ENCODE data around the gene CNTNAP4. TPM values are rescaled to one million over a fixed set of nuclear protein-coding genes. Genes with fewer than 3 reads are reported as not detected.

Gene CNTNAP4
- total and polyA plus RNA-seq, 2 of the 13 experiments (the other 11 are each of a cell fraction or from before 2014, with no cell fraction given): not detected

DNA sequence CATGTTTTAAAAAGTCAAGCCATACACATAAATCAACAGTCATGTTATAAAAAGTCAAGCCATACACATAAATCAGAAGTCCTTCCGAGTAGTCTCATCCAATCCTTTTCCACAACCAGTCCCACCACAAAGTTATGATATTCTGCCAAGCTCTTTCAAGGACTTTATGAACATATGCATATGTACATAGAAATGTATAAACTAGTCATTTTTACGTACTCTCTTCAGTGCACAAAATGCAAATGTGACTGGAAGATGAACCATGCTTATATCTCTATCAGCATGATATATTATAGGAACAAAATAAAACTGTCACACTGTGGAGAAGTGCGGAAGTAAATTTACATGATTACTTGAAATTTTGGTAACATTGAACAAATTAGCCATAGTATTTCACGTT is 200.9 kb downstream of the CNTNAP4 start (continued):
- TF ChIP-seq RFX5 (IDR thresholded peaks at IDR 0.05; ENCODE audit: low read depth, low read length) (no peak), AKAP8 (CRISPR knock-in tag; IDR thresholded peaks at IDR 0.05) (no peak), ZFP90 (CRISPR knock-in tag; IDR thresholded peaks at IDR 0.05; ENCODE audit: borderline replicate concordance) (no peak)

- Histone ChIP-seq H3K79me2 (ENCODE audit: insufficient read depth, low read length) (no peaks in the 10 kb centered on the region), H3K9me3 (ENCODE audit: low read length) (no peaks in the 10 kb centered on the region), H3K9ac (ENCODE audit: insufficient read depth, low read depth, low read length) (no peak overlapping the region), H3K27me3 (ENCODE audit: control insufficient read depth in 1 of 2, insufficient read depth in 2 of 2, low read length in 2 of 2) (no peaks in the 10 kb centered on the region), H3K4me3 (replicated peaks in 1 of 3; ENCODE audit: insufficient read depth in 1 of 3, low read depth in 2 of 3, low read length in 3 of 3) (no peak overlapping the region), H3K27ac (ENCODE audit: extremely low read length, insufficient read depth, low read length) (no peak overlapping the region), H3K36me3 (replicated peaks in 1 of 2; ENCODE audit: control insufficient read depth in 1 of 2, insufficient read depth in 2 of 2, low read length in 2 of 2) (no peaks in the 10 kb centered on the region), H4K20me1 (ENCODE audit: insufficient read depth, low read length) (no peaks in the 10 kb centered on the region), H2AFZ (ENCODE audit: low read length) (no peak overlapping the region), H3K4me2 (ENCODE audit: low read depth, low read length) (no peak overlapping the region), H3K4me1 (ENCODE audit: insufficient read depth, low read length) (no peaks in the 10 kb centered on the region)
- ChIA-PET CTCF (ENCODE audit: low intra/inter-chr PET ratio, low total read pairs) (no interaction called here), POLR2A (no interaction called here)
- no peak for ATAC-seq
- TF ChIP-seq SP4 (CRISPR knock-in tag; IDR thresholded peaks at IDR 0.05): no peak
- TF ChIP-seq, protein P1, sequence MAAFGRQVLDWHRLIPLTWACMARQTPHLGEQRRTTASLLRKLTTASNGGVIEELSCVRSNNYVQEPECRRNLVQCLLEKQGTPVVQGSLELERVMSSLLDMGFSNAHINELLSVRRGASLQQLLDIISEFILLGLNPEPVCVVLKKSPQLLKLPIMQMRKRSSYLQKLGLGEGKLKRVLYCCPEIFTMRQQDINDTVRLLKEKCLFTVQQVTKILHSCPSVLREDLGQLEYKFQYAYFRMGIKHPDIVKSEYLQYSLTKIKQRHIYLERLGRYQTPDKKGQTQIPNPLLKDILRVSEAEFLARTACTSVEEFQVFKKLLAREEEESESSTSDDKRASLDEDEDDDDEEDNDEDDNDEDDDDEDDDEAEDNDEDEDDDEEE (CRISPR knock-in tag; IDR thresholded peaks at IDR 0.05): no peak
- TF ChIP-seq ZFY (CRISPR knock-in tag; IDR thresholded peaks at IDR 0.05): no peak
- TF ChIP-seq, protein P2, sequence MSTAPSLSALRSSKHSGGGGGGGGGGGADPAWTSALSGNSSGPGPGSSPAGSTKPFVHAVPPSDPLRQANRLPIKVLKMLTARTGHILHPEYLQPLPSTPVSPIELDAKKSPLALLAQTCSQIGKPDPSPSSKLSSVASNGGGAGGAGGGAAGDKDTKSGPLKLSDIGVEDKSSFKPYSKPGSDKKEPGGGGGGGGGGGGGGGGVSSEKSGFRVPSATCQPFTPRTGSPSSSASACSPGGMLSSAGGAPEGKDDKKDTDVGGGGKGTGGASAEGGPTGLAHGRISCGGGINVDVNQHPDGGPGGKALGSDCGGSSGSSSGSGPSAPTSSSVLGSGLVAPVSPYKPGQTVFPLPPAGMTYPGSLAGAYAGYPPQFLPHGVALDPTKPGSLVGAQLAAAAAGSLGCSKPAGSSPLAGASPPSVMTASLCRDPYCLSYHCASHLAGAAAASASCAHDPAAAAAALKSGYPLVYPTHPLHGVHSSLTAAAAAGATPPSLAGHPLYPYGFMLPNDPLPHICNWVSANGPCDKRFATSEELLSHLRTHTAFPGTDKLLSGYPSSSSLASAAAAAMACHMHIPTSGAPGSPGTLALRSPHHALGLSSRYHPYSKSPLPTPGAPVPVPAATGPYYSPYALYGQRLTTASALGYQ (CRISPR knock-in tag; IDR thresholded peaks at IDR 0.05): no peak
- no peak for TF ChIP-seq ZNF776 (CRISPR knock-in tag; IDR thresholded peaks at IDR 0.05)
- TF ChIP-seq NCOA2 (CRISPR knock-in tag; IDR thresholded peaks at IDR 0.05): no peak
- TF ChIP-seq GPN1 (CRISPR knock-in tag; IDR thresholded peaks at IDR 0.05; ENCODE audit: borderline replicate concordance): no peak
- TF ChIP-seq, protein P3, sequence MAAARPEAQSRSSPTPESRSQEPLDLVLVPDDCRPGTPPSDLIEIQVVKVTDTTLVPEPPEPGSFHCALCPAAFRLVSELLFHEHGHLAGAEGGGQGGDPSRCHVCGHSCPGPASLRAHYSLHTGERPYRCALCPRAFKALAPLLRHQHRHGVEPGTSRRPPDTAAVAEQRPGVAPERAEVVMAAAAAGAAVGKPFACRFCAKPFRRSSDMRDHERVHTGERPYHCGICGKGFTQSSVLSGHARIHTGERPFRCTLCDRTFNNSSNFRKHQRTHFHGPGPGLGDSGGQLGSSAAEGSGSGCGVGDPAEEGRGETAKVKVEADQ (CRISPR knock-in tag; IDR thresholded peaks at IDR 0.05; ENCODE audit: borderline replicate concordance): no peak
- TF ChIP-seq ZFYVE20 (CRISPR knock-in tag; IDR thresholded peaks at IDR 0.05; ENCODE audit: borderline replicate concordance, low read depth): no peak
- TF ChIP-seq PAX8 (CRISPR knock-in tag; IDR thresholded peaks at IDR 0.05; ENCODE audit: borderline replicate concordance): no peak
- WGBS (ENCODE audit: low lambda C conversion rate): 20% methylated on average over 8 of the region's 8 CpGs
- no peak for FAIRE-seq
- intact Hi-C loops (cut with micrococcal nuclease; ENCODE audit: unreplicated experiment) (no loop called here), in situ Hi-C loops (cut with HindIII; ENCODE audit: extremely low pct_ligation_motif_present, low pct_unique_long_range_greater_than_20kb) (no loop called here)
- no TSS peak for BruUV-seq (replicated peaks)
- no peak for DNase-seq (ENCODE audit: low spot score)
Measured at GRCh38 chr16:76483307-76483909, 206.2 kb downstream of the CNTNAP4 start.

Data from HepG2 (cell line).